HUES48 (cell line): ENCODE results near the gene MLIP.

Experiments used
- H3K27ac ChIP-seq: one replicate; pipeline ENCODE4 v1.7.0; 2013; ENCODE audit warnings: low read depth, low read length, inconsistent platforms
- H3K27me3 ChIP-seq: 2 replicates; pipeline ENCODE4 v1.6.1; 2013; ENCODE audit warnings: mild to moderate bottlenecking, low read length; ENCODE audit not compliant: control insufficient read depth, insufficient read depth
- H3K36me3 ChIP-seq: 2 replicates; pipeline ENCODE4 v1.6.1; 2013; ENCODE audit warnings: low read length; ENCODE audit not compliant: control insufficient read depth, insufficient read depth
- H3K4me1 ChIP-seq: 2 replicates; pipeline ENCODE4 v1.6.1; 2013; ENCODE audit warnings: mild to moderate bottlenecking, low read length; ENCODE audit not compliant: control insufficient read depth, insufficient read depth
- H3K4me3 ChIP-seq: 2 replicates; pipeline ENCODE4 v1.5.1; 2013; ENCODE audit warnings: mild to moderate bottlenecking, low read depth, low read length
- H3K9ac ChIP-seq: 2 replicates; pipeline ENCODE4 v1.6.1; 2013; ENCODE audit warnings: mild to moderate bottlenecking, low read depth, low read length, moderate library complexity
- H3K9me3 ChIP-seq: 2 replicates; pipeline ENCODE4 v1.6.1; 2013; ENCODE audit warnings: low read length; ENCODE audit not compliant: control insufficient read depth, insufficient read depth

MLIP gene

GRCh38 chr6:54274383-54274782 lies 163.1 kb downstream of the MLIP start:
- no peaks in the 10 kb centered on the region for H3K27me3 ChIP-seq
- H3K27ac ChIP-seq: no peak overlapping the region
- no peak overlapping the region for H3K4me3 ChIP-seq

DNA sequence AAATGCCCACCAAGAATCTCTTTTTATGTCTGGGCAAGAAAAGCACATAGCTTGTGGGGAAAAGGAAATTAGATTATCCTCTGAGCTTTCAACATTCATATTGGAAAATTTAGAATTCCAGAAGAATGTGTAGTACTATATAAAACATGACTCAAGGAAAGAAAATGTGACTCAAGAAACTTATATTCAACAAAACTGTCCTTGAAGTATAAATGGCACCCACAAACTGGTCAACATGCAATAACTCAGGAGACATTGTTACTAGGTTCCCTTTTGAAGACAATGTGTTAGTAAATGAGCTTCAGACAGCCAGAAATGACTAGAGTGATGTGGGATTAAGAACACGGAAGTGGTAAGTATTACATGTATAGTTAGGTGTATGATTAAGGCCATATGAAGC lies 170.9 kb downstream of the MLIP start:
- no peaks in the 10 kb centered on the region for H3K36me3 ChIP-seq
- H3K4me3 ChIP-seq: no peak overlapping the region
- H3K27me3 ChIP-seq: no peaks in the 10 kb centered on the region
- H3K27ac ChIP-seq: no peak overlapping the region
- H3K9ac ChIP-seq: no peak overlapping the region
- H3K9me3 ChIP-seq: no peaks in the 10 kb centered on the region
- no peaks in the 10 kb centered on the region for H3K4me1 ChIP-seq

More at GRCh38 chr6:54274383-54274782, 163.1 kb downstream of the MLIP start:
- Histone ChIP-seq H3K36me3 (no peaks in the 10 kb centered on the region), H3K4me1 (no peaks in the 10 kb centered on the region), H3K9me3 (no peaks in the 10 kb centered on the region), H3K9ac (no peak overlapping the region)

DNA sequence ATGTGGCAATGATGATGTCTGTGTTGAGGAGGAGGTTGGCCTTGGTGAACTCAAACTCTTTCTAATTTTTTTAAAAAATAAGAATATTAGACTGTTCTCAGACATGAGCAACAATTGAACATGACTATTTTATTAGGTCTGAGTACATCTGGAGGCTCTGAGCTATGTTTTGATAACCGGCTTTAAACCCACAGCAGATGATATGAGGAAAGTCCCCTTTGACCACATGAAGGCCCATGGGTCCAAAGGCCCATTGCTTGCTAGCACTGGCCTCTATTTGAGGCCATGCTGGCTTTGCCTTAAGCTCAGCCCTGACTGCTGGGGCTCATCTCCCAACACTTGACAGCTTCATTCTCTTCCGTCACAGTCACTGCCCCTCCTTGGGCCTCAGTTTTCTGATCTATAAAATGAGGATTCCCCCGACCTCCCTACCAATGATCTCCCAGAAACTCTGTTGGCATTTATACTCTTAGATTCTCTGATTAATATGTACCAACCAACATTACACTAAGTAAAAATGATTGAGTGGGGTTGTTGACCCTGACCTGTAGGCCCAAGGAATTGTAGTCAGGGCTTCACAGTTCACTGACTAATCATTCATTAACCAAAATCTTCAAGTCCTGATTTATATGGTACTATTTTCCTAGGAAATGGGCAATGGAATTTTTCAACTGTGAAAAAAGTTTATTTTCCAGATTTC lies 173.1 kb downstream of the MLIP start:
- H3K36me3 ChIP-seq: no peaks in the 10 kb centered on the region
- H3K4me3 ChIP-seq: no peak overlapping the region
- H3K27ac ChIP-seq: no peak overlapping the region
- no peaks in the 10 kb centered on the region for H3K9me3 ChIP-seq
- no peak overlapping the region for H3K9ac ChIP-seq
- H3K27me3 ChIP-seq: no peaks in the 10 kb centered on the region
- no peaks in the 10 kb centered on the region for H3K4me1 ChIP-seq

- no peak overlapping the region for H3K9ac ChIP-seq
- H3K4me1 ChIP-seq: no peaks in the 10 kb centered on the region
- H3K27me3 ChIP-seq: no peaks in the 10 kb centered on the region
- H3K36me3 ChIP-seq: no peaks in the 10 kb centered on the region
- H3K4me3 ChIP-seq: no peak overlapping the region
- no peaks in the 10 kb centered on the region for H3K9me3 ChIP-seq
- no peak overlapping the region for H3K27ac ChIP-seq
These were observed 174.4 kb downstream of the MLIP start for GRCh38 chr6:54285595-54285994.

GRCh38 chr6:54286141-54286540 lies 174.9 kb downstream of the MLIP start:
- Histone ChIP-seq H3K4me1 (no peaks in the 10 kb centered on the region), H3K27ac (no peak overlapping the region), H3K4me3 (no peak overlapping the region)

GRCh38 chr6:54288474-54288873 lies 177.2 kb downstream of the MLIP start:
- Histone ChIP-seq H3K4me3 (no peak overlapping the region), H3K36me3 (no peaks in the 10 kb centered on the region), H3K27me3 (no peaks in the 10 kb centered on the region), H3K4me1 (peaks cover 3% of the 10 kb centered on the region; the same call in 1 of the 2 replicates), H3K9me3 (no peaks in the 10 kb centered on the region), H3K27ac (no peak overlapping the region), H3K9ac (no peak overlapping the region)

More at GRCh38 chr6:54286141-54286540, 174.9 kb downstream of the MLIP start:
- Histone ChIP-seq H3K36me3 (no peaks in the 10 kb centered on the region), H3K27me3 (no peaks in the 10 kb centered on the region), H3K9ac (no peak overlapping the region), H3K9me3 (no peaks in the 10 kb centered on the region)

- Histone ChIP-seq H3K36me3 (no peaks in the 10 kb centered on the region), H3K9me3 (no peaks in the 10 kb centered on the region), H3K4me1 (peaks cover 3% of the 10 kb centered on the region; the same call in 1 of the 2 replicates), H3K9ac (no peak overlapping the region), H3K4me3 (no peak overlapping the region), H3K27ac (no peak overlapping the region), H3K27me3 (no peaks in the 10 kb centered on the region)
These were observed 178.2 kb downstream of the MLIP start for GRCh38 chr6:54289426-54289825.

DNA sequence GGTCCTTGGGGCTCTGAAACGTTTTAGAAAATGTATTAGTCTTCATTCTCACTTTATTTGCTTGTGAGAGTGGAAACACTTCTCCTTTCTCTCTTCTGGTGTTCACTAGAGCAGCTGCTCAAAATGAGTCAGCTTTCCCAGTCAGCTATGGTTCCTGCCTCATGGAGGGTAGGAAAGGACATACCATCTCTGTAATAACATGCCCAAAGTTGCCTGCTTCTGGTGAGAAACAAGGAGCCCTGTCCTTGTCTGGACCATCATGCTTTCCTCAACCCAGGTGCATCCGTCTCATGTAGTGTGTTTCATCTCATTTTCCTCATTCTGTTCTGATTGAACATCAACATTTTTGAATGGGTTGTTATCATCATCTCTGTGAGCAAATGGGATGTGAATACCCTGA lies 179.9 kb downstream of the MLIP start:
- Histone ChIP-seq H3K4me3 (no peak overlapping the region), H3K36me3 (no peaks in the 10 kb centered on the region), H3K27ac (no peak overlapping the region), H3K4me1 (peaks cover 3% of the 10 kb centered on the region; the same call in 1 of the 2 replicates), H3K27me3 (no peaks in the 10 kb centered on the region), H3K9ac (no peak overlapping the region), H3K9me3 (no peaks in the 10 kb centered on the region)

DNA sequence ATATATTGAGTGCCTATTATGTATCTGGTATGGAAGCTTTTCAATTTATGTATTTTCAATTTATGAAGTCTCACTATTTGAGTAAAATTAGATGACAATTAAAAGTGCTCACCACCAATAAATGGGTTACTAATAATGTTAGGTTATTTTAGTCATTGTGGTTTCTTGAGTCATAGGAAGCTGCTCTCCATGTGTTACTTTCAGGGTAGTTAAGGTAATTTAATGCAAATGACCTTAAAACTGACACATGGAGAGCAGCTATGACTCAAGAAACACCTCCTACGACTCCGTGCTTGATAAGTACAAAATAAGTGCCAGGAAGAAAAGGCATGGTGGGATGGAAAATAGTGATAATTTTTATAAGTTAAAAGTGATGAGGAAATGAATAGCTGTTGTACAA lies 180.5 kb downstream of the MLIP start:
- Histone ChIP-seq H3K4me3 (no peak overlapping the region), H3K36me3 (no peaks in the 10 kb centered on the region), H3K9me3 (no peaks in the 10 kb centered on the region), H3K27ac (no peak overlapping the region), H3K27me3 (no peaks in the 10 kb centered on the region), H3K4me1 (peaks cover 3% of the 10 kb centered on the region; the same call in 1 of the 2 replicates), H3K9ac (no peak overlapping the region)

DNA sequence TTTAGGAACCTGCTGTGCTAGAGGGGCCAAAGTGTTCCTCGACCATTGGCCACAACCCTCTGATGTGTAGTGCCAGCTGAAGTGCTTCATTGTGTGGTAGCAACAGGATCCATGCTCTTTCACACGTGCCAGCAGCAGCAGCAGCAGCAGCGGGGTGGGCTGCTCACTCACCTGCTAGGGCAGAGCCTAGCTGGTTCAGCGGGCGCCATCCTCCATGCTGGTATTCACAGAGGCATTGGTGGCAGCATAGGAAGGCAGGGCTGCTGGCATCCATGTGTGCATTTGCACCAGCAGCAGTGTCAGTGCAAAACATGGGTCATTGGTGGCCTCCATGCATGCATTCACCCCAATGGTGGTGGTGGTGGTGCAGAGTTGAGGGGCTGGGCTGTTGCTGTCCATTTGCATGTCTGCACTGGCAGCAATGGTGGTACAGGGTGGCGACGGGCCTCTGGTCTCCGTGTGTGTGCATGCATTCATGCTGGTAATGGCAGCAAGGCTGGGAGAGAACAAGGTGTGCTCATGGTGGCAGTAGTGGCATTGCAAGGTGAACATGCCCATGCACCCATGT lies 183.8 kb downstream of the MLIP start:
- H3K4me3 ChIP-seq: no peak overlapping the region
- no peaks in the 10 kb centered on the region for H3K27me3 ChIP-seq

DNA sequence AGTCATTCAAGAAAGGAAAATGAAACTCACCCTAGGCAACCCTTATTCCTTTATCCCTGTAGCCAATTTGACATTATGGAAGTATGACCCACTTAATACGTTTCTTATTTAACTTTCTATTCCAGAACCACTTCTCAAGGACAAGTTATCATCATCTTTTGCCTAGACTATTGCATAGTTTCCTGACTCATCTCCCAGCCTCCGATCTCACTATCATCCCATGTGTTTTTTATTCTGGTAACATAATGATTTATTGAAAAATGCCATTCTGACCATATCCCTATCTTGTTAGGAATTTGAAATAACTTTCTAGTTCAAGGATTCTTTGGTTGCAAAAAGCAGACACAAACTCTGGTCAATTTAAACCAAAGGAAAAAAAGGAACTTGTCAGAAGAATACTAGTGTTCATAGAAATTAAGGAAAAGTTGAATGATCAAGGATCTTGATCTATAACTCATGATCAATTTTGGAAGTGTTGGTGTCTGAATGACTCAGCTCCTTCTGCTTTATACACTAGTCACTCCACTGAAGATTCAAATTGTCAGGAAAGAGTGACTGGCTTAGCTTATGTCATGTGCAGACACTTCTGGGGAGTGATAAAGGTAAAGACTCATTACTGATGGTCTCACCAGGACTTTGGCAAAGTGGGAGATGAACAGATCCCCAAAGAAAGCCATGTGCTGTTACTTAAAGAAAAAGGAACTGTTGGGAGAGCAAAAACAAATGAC lies 188.5 kb downstream of the MLIP start:
- H3K4me3 ChIP-seq: no peak overlapping the region
- H3K36me3 ChIP-seq: no peaks in the 10 kb centered on the region

More for the DNA sequence above, 183.8 kb downstream of the MLIP start:
- Histone ChIP-seq H3K4me1 (peaks cover 3% of the 10 kb centered on the region; the same call in 1 of the 2 replicates), H3K9ac (no peak overlapping the region), H3K9me3 (no peaks in the 10 kb centered on the region), H3K27ac (no peak overlapping the region), H3K36me3 (no peaks in the 10 kb centered on the region)

More for the DNA sequence above, 188.5 kb downstream of the MLIP start:
- Histone ChIP-seq H3K9ac (no peak overlapping the region), H3K27me3 (no peaks in the 10 kb centered on the region), H3K4me1 (no peaks in the 10 kb centered on the region), H3K27ac (no peak overlapping the region), H3K9me3 (no peaks in the 10 kb centered on the region)
